Gastrocnemius medialis (tissue), 4 donors: ENCODE measurements around the gene FUNDC2. TPM values are rescaled to one million over a fixed set of nuclear protein-coding genes. Genes with fewer than 3 reads are reported as not detected.

Experiments used
- ATAC-seq, 2 donors: fragments of 150-250 bp; one replicate each; pipeline ENCODE4 v1.9.1; 2016
- DNase-seq, 2 donors: peaks; one replicate each; pipeline ENCODE4 v3.0.0-alpha.2; 2019
- H3K27ac ChIP-seq, 4 donors: fragments of 200-600 bp; sonication (generic); 1 replicate in 1 of 4; 2 replicates in 3 of 4; pipeline ENCODE4 v1.5.1; 2016 to 2018; ENCODE audit warnings: mild to moderate bottlenecking in 2 of 4, moderate library complexity in 1 of 4
- H3K27me3 ChIP-seq, 3 donors: fragments of 200-600 bp; sonication (generic) in 2 of 3; 1 replicate in 1 of 3; 2 replicates in 2 of 3; pipeline versions ENCODE4 v1.5.1 to v1.6.0; 2016 to 2019; ENCODE audit warnings: mild to moderate bottlenecking in 1 of 3, moderate library complexity in 1 of 3
- H3K36me3 ChIP-seq, 2 donors: fragments of 200-600 bp; sonication (generic) in 1 of 2; one replicate each; pipeline ENCODE4 v1.5.1; 2017 to 2018
- H3K4me1 ChIP-seq, 2 donors: fragments of 200-600 bp; sonication (generic) in 1 of 2; one replicate each; pipeline ENCODE4 v1.5.1; 2016 to 2017; ENCODE audit warnings: mild to moderate bottlenecking in 2 of 2
- H3K4me3 ChIP-seq, 4 donors: fragments of 200-600 bp; sonication (generic) in 3 of 4; 1 replicate in 1 of 4; 2 replicates in 3 of 4; pipeline ENCODE4 v1.5.1; 2016 to 2019; ENCODE audit warnings: mild to moderate bottlenecking in 2 of 4
- H3K9me3 ChIP-seq, 3 donors: fragments of 200-600 bp; sonication (generic) in 2 of 3; 1 replicate in 1 of 3; 2 replicates in 2 of 3; pipeline ENCODE4 v1.5.1; 2016 to 2019
- POLR2A ChIP-seq, 2 donors: fragments of 450-650 bp; IDR thresholded peaks; one replicate each; pipeline ENCODE4 v1.6.1; 2017; ENCODE audit warnings: antibody characterized with exemption in 2 of 2, mild to moderate bottlenecking in 2 of 2, moderate library complexity in 2 of 2
- in situ Hi-C, 4 donors: fragments of 200-750 bp; cut with MboI; loops; one replicate each; pipeline versions ENCODE4 v1.15.0 to v1.8.0; 2017; ENCODE audit warnings: low sequenced_read_pairs in 4 of 4
- intact Hi-C: fragments of 100-400 bp; cut with DNase I; formaldehyde crosslinking; loops from one replicate; pipeline ENCODE4 v1.15.1; 2023; ENCODE audit warnings: low total_unique reads
- total RNA-seq, 4 donors: library from RNA; depleted of rRNA; stranded (reverse); fragments of >200 nt; gene quantifications; one replicate each; pipeline versions ENCODE4 v1.1.0 to v1.2.3, GENCODE V29; 2016
- TF ChIP-seq, protein P1 (sequence below), 5 experiments: fragments of 450-650 bp in 3 of 5; fragments of 200-600 bp in 2 of 5; sonication (generic) in 2 of 5; IDR thresholded peaks in 4 of 5; conservative IDR thresholded peaks in 1 of 5; 1 replicate in 4 of 5; 2 replicates in 1 of 5; pipeline ENCODE4 v1.5.1; 2016 to 2019; ENCODE audit warnings: antibody characterized with exemption in 5 of 5, mild to moderate bottlenecking in 3 of 5, moderate library complexity in 3 of 5

The FUNDC2 gene, protein sequence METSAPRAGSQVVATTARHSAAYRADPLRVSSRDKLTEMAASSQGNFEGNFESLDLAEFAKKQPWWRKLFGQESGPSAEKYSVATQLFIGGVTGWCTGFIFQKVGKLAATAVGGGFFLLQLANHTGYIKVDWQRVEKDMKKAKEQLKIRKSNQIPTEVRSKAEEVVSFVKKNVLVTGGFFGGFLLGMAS
- total RNA-seq: 100 to 1,000 TPM; 141 to 267 (median 183) TPM

DNA sequence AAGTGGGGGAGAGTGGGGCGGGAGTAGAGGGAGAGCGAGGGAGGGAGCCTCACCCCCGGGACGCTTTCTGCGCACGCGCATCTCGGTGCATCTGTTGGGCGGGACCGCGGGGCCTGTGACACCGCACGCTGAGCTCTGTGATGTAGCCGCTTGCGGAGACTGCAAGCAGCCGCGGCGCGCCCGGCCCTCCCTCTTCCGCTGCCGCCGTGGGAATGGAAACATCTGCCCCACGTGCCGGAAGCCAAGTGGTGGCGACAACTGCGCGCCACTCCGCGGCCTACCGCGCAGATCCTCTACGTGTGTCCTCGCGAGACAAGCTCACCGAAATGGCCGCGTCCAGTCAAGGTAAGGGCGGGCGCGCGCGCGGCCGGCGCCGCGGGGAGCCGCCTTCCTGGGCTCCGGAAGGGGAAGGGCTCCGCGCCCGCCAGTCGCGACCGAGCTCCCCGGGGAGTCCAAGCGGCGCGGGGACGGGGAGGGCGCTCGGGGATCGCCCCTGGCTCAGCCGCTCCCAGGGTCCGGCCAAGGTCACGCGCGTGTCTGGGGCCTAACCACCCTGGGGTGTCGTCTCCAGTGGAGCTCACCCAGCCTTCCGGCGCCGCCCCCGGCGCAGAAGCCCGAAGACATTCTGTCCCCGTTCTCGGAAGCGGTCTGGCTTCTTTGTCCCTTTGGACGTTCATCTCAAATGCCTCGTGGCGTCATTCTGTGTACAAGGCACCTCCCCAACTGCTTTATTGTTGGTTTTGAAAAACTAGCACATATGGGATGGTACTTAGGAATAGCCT is at the start of gene FUNDC2:
FUNDC2 (plus strand) TSS at position 118 of the 782 bp plus-strand sequence; CDS start at position 213, 95 bp downstream.
- Histone ChIP-seq H3K9me3 (no peaks in the 10 kb centered on the region), H3K27me3 (no peaks in the 10 kb centered on the region), H3K36me3 (no peaks in the 10 kb centered on the region), H3K27ac (peak within 1 kb of the TSS; percentile 88 to 98 (median 94)), H3K4me1 (peaks cover 3 to 16% of the 10 kb centered on the region in 2 donors), H3K4me3 (peak within 1 kb of the TSS; percentile 61 to 72 (median 64))
- peak; percentile 74 for TF ChIP-seq POLR2A (IDR thresholded peaks at IDR 0.05)
- TF ChIP-seq, protein P1, sequence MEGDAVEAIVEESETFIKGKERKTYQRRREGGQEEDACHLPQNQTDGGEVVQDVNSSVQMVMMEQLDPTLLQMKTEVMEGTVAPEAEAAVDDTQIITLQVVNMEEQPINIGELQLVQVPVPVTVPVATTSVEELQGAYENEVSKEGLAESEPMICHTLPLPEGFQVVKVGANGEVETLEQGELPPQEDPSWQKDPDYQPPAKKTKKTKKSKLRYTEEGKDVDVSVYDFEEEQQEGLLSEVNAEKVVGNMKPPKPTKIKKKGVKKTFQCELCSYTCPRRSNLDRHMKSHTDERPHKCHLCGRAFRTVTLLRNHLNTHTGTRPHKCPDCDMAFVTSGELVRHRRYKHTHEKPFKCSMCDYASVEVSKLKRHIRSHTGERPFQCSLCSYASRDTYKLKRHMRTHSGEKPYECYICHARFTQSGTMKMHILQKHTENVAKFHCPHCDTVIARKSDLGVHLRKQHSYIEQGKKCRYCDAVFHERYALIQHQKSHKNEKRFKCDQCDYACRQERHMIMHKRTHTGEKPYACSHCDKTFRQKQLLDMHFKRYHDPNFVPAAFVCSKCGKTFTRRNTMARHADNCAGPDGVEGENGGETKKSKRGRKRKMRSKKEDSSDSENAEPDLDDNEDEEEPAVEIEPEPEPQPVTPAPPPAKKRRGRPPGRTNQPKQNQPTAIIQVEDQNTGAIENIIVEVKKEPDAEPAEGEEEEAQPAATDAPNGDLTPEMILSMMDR (IDR thresholded peaks at IDR 0.05 in 4 of 5, conservative IDR thresholded peaks at IDR 0.05 in 1 of 5): no peak
- intact Hi-C loops: loop anchor here (2.0 to 5.0 kb wide), 4 partner anchors 22 to 45 kb away; partner anchors contain the start of genes BRCC3, CMC4 and MTCP1
- DNase-seq (peak; percentile 89 to 95), ATAC-seq (peak; percentile 80 to 83)
- in situ Hi-C loops: no loop called here

- in situ Hi-C loops: loop anchor here (5.0 to 25.0 kb wide), 4 partner anchors 75 to 108 kb away; no protein-coding TSS in a partner anchor
Observed at GRCh38 chrX:154979629-154980028, 47.0 kb upstream of the FUNDC2 start.

GRCh38 chrX:154980330-154981115 is 46.1 kb upstream of the FUNDC2 start:
- intact Hi-C loops (loop anchor here (1.0 to 10.0 kb wide), 5 partner anchors 47 to 234 kb away; partner anchors contain the start of genes BRCC3, CMC4, FUNDC2 and MTCP1), in situ Hi-C loops (loop anchor here in 3 of 4 donors (5.0 to 25.0 kb wide), 4 partner anchors 74 to 107 kb away; no protein-coding TSS in a partner anchor)
- H3K27me3 ChIP-seq: no peaks in the 10 kb centered on the region
- ATAC-seq (peak; percentile 88 to 91), DNase-seq (peak; percentile 24 to 67)
- H3K4me1 ChIP-seq: no peaks in the 10 kb centered on the region
- no peak overlapping the region for H3K27ac ChIP-seq
- no peaks in the 10 kb centered on the region for H3K9me3 ChIP-seq
- TF ChIP-seq, protein P1 (IDR thresholded peaks at IDR 0.05 in 4 of 5, conservative IDR thresholded peaks at IDR 0.05 in 1 of 5): peak; percentile 56 to 77 (median 59)
- TF ChIP-seq POLR2A (IDR thresholded peaks at IDR 0.05): no peak
- H3K36me3 ChIP-seq: no peaks in the 10 kb centered on the region
- H3K4me3 ChIP-seq: peak overlapping the region; percentile 38 to 48 (median 42)

More at GRCh38 chrX:154979629-154980028, 47.0 kb upstream of the FUNDC2 start:
- no peak overlapping the region for H3K27ac ChIP-seq
- no peaks in the 10 kb centered on the region for H3K4me1 ChIP-seq
- intact Hi-C loops: loop anchor here (5.0 to 10.0 kb wide), 3 partner anchors 48 to 235 kb away; partner anchors contain the start of genes BRCC3, CMC4, FUNDC2 and MTCP1
- ATAC-seq (no peak), DNase-seq (no peak)
- H3K36me3 ChIP-seq: no peaks in the 10 kb centered on the region
- no peaks in the 10 kb centered on the region for H3K27me3 ChIP-seq
- TF ChIP-seq, protein P1 (IDR thresholded peaks at IDR 0.05 in 4 of 5, conservative IDR thresholded peaks at IDR 0.05 in 1 of 5): no peak
- TF ChIP-seq POLR2A (IDR thresholded peaks at IDR 0.05): no peak
- H3K9me3 ChIP-seq: no peaks in the 10 kb centered on the region
- no peak overlapping the region for H3K4me3 ChIP-seq

DNA sequence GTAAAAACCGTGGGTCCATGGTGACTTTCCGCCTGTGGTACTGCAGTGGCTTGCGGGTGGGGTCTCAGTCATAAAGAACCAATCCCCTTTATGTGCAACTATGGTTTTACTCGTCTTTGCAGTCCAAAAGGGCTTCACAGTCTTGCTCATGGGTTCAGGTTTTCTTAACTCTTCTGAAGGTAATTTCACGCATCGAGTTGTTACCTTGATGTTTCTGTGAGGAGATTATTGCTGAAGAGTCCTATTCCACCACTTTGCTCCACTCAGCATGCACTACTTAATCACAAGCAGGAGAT is 45.6 kb upstream of the FUNDC2 start:
- in situ Hi-C loops (loop anchor here in 3 of 4 donors (5.0 to 25.0 kb wide), 4 partner anchors 74 to 106 kb away; no protein-coding TSS in a partner anchor), intact Hi-C loops (loop anchor here (1.0 to 10.0 kb wide), 5 partner anchors 46 to 234 kb away; partner anchors contain the start of genes BRCC3, CMC4, FUNDC2 and MTCP1)
- H3K9me3 ChIP-seq: no peaks in the 10 kb centered on the region
- no peaks in the 10 kb centered on the region for H3K36me3 ChIP-seq
- TF ChIP-seq, protein P1 (IDR thresholded peaks at IDR 0.05 in 4 of 5, conservative IDR thresholded peaks at IDR 0.05 in 1 of 5): peak in 2 of 5 experiments; percentile 1 to 8
- TF ChIP-seq POLR2A (IDR thresholded peaks at IDR 0.05): no peak
- H3K27ac ChIP-seq: no peak overlapping the region
- no peaks in the 10 kb centered on the region for H3K27me3 ChIP-seq
- DNase-seq (no peak), ATAC-seq (peak in 1 of 2 donors; percentile 14)
- no peaks in the 10 kb centered on the region for H3K4me1 ChIP-seq
- H3K4me3 ChIP-seq: peak overlapping the region in 3 of 4 donors; percentile 38 to 42 (median 42)
